HG03139 (cell line): ENCODE results near the gene KLK6.

Experiments
- ATAC-seq: cut with Tn5 transposase; IDR thresholded peaks from one replicate; pipeline ENCODE4 v1.9.1; 2021; ENCODE audit not compliant: unreplicated experiment

Gene KLK6

GRCh38 chr19:50959731-50960500 lies 9.5 kb downstream of the KLK6 start:
- no peak for ATAC-seq

- no peak for ATAC-seq
Observed at GRCh38 chr19:50957587-50957986, 11.8 kb downstream of the KLK6 start.

GRCh38 chr19:50952910-50953309 lies 16.5 kb downstream of the KLK6 start, which contains the start of gene KLK5:
Gene KLK5, minus strand, starts transcription at chr19:50953038. Its CDS starts 381 bp downstream, at chr19:50952657.
- ATAC-seq: no peak

- no peak for ATAC-seq
Observed at GRCh38 chr19:50949861-50950260, 19.5 kb downstream of the KLK6 start.

GRCh38 chr19:50947123-50947522 lies 22.3 kb downstream of the KLK6 start:
- ATAC-seq: no peak

- ATAC-seq: no peak
Observed at GRCh38 chr19:50944795-50945194, 24.6 kb downstream of the KLK6 start.

GRCh38 chr19:50943074-50943828 lies 26.1 kb downstream of the KLK6 start:
- no peak for ATAC-seq

- ATAC-seq: no peak
Observed at GRCh38 chr19:50939596-50939995, 29.8 kb downstream of the KLK6 start.

- no peak for ATAC-seq
Observed at GRCh38 chr19:50933640-50934039, 35.8 kb downstream of the KLK6 start.

GRCh38 chr19:50932690-50933083 lies 36.7 kb downstream of the KLK6 start:
- no peak for ATAC-seq

GRCh38 chr19:50932018-50932689 lies 37.2 kb downstream of the KLK6 start:
- no peak for ATAC-seq

- no peak for ATAC-seq
Observed at GRCh38 chr19:50931023-50931422, 38.4 kb downstream of the KLK6 start.

GRCh38 chr19:50928831-50929230 lies 40.6 kb downstream of the KLK6 start:
- no peak for ATAC-seq

GRCh38 chr19:50926144-50926543 lies 43.2 kb downstream of the KLK6 start:
- ATAC-seq: no peak

- ATAC-seq: no peak
Observed at GRCh38 chr19:50925734-50926133, 43.7 kb downstream of the KLK6 start.

GRCh38 chr19:50924586-50924985 lies 44.8 kb downstream of the KLK6 start:
- no peak for ATAC-seq

GRCh38 chr19:50922317-50922853 lies 47.0 kb downstream of the KLK6 start:
- peak; percentile 71 for ATAC-seq

GRCh38 chr19:50921426-50922316 lies 47.7 kb downstream of the KLK6 start:
- no peak for ATAC-seq

- ATAC-seq: no peak
Observed at GRCh38 chr19:50916069-50916468, 53.3 kb downstream of the KLK6 start.
